GM12878 (cell line): Measurements from ENCODE around the gene GRK7. TPM values are rescaled to one million over a fixed set of nuclear protein-coding genes. Genes with fewer than 3 reads are reported as not detected.

Source experiments
- CEBPB ChIP-seq, 2 experiments: fragments of 150-350 bp in 1 of 2; IDR thresholded peaks; 2 replicates each; pipeline ENCODE4 v1.6.1; 2012 to 2014; ENCODE audit warnings: low read depth in 2 of 2, low read length in 2 of 2, borderline replicate concordance in 1 of 2, inconsistent platforms in 1 of 2
- FOXK2 ChIP-seq: fragments of 450-650 bp; IDR thresholded peaks from 2 replicates; pipeline ENCODE4 v1.6.1; 2017; ENCODE audit warnings: mild to moderate bottlenecking, moderate library complexity
- HCFC1 ChIP-seq: fragments of 150-350 bp; IDR thresholded peaks from 2 replicates; pipeline ENCODE4 v1.6.1; 2014; ENCODE audit warnings: low read length
- IKZF1 ChIP-seq: fragments of 450-650 bp; conservative IDR thresholded peaks from 2 replicates; pipeline ENCODE4 v1.6.1; 2017; ENCODE audit warnings: antibody characterized with exemption, mild to moderate bottlenecking
- NR2F1 ChIP-seq: fragments of 450-650 bp; conservative IDR thresholded peaks from 2 replicates; pipeline ENCODE4 v1.6.1; 2017; ENCODE audit warnings: mild to moderate bottlenecking
- PAX8 ChIP-seq: fragments of 450-650 bp; IDR thresholded peaks from 2 replicates; pipeline ENCODE4 v1.6.1; 2017; ENCODE audit warnings: mild to moderate bottlenecking, moderate library complexity
- PRDM15 ChIP-seq: fragments of 450-650 bp; formaldehyde crosslinking; IDR thresholded peaks from 2 replicates; pipeline ENCODE4 v1.4.0; 2020; ENCODE audit warnings: mild to moderate bottlenecking, moderate library complexity
- SUZ12 ChIP-seq: fragments of 200-600 bp; sonication (generic); IDR thresholded peaks from one replicate; pipeline ENCODE4 v1.6.1; 2018; ENCODE audit warnings: antibody characterized with exemption, mild to moderate bottlenecking; ENCODE audit not compliant: unreplicated experiment
- TAF1 ChIP-seq: IDR thresholded peaks from 2 replicates; pipeline ENCODE4 v1.6.1; 2011; ENCODE audit warnings: mild to moderate bottlenecking, low read depth, low read length, borderline replicate concordance
- TCF3 ChIP-seq: IDR thresholded peaks from 2 replicates; pipeline ENCODE4 v1.6.1; 2012; ENCODE audit warnings: low read depth, mild to moderate bottlenecking, low read length, borderline replicate concordance; ENCODE audit not compliant: insufficient read depth
- polyA plus RNA-seq, 11 experiments: library from polyadenylated mRNA; depleted of rRNA in 4 of 11; unstranded in 6 of 11; stranded (reverse) in 5 of 11; fragments of >200 nt; fragmentation: Nextera tagmentation in 4 of 11; fragmentation: Illumina TruSeq in 1 of 11; extraction: Ambion mirVana in 4 of 11; extraction: Trizol in 1 of 11; gene quantifications; 1 replicate in 1 of 11; 2 replicates in 10 of 11; pipeline versions ENCODE4 v1.2.1 to v1.2.3, GENCODE V29; 2011 to 2016; ENCODE audit warnings: inconsistent platforms in 2 of 11, missing spikeins in 2 of 11, low read depth in 1 of 11
- total RNA-seq, 4 experiments: library from RNA; depleted of rRNA in 3 of 4; stranded (reverse); fragments of >200 nt in 3 of 4; fragmentation: Illumina TruSeq in 1 of 4; extraction: Trizol in 1 of 4; gene quantifications; 2 replicates each; pipeline versions ENCODE4 v1.2.1 to v1.2.3, GENCODE V29; 2013 to 2021

The GRK7 gene
- total and polyA plus RNA-seq, 10 of the 15 experiments (the other 5 are each of a cell fraction or from before 2014, with no cell fraction given): not detected

- no peak for TF ChIP-seq PRDM15 (CRISPR knock-in tag)
- no peak for TF ChIP-seq IKZF1
- no peak for TF ChIP-seq TAF1
- peak; percentile 73; the same call in 1 of the 2 replicates for TF ChIP-seq TCF3
- TF ChIP-seq PAX8: no peak
- no peak for TF ChIP-seq CEBPB (IDR thresholded peaks at IDR 0.05; ENCODE audit: borderline replicate concordance in 1 of 2, low read depth in 2 of 2, low read length in 2 of 2)
- TF ChIP-seq HCFC1: no peak
- TF ChIP-seq FOXK2: no peak
- no peak for TF ChIP-seq SUZ12
- no peak for TF ChIP-seq NR2F1
Measured at GRCh38 chr3:141796081-141796888, 33.1 kb downstream of the GRK7 start (continued).
